HG02840 (cell line): ENCODE results near the gene ASTN2.
"Not testable (repeated sequence)": the region's sequence is repeated elsewhere in the genome, so short reads cannot be mapped to it uniquely, and the experiment has no call there.

Experiments used
- ATAC-seq: cut with Tn5 transposase; IDR thresholded peaks from one replicate; pipeline ENCODE4 v1.9.1; 2021; ENCODE audit warnings: mild to moderate bottlenecking, moderate library complexity, moderate number of reproducible peaks; ENCODE audit not compliant: unreplicated experiment, low FRiP score

Gene ASTN2

DNA sequence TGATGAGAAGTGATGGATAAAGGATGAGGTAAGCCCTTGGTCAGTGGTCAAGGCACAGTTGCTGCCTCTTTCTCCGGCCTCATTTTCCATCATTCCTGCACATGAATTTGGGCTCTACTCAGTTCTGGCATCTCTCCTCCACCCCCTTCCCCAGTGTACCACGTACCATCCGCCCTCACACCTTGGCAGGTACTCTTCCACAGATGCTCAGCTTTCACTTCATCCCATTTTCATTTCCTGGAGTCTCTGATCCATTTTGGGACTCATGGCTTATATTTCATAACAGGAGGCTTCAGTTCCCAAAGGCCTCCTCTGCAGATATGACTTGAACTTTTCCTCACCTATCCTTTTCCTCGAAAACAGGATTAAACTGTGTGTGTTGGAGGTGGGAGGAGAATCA lies 326.7 kb downstream of the ASTN2 start:
- ATAC-seq: no peak

DNA sequence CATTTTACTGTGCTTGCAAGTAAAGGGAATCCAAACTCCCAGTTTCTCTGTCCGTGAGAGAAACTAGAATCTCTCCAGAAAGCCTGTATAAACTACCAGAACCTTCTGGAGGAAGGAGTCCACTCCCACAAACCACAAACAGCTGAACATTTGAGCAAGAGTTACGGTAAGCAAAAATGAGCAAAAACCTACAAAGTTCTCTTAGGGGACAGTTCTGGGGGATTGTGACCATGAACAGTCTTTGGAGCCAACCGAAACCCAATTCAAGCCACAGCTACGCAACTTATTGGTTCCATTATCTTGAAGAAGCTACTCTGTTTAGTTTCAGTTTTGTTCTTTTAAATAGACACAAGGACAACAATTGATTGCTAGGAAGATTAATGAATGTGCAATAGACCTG lies 330.6 kb downstream of the ASTN2 start:
- ATAC-seq: no peak

GRCh38 chr9:117083559-117083958 lies 331.3 kb downstream of the ASTN2 start:
- ATAC-seq: no peak

GRCh38 chr9:117081641-117082317 lies 333.1 kb downstream of the ASTN2 start:
- ATAC-seq: no peak

- no peak for ATAC-seq
These were observed 334.0 kb downstream of the ASTN2 start for GRCh38 chr9:117080765-117081390.

DNA sequence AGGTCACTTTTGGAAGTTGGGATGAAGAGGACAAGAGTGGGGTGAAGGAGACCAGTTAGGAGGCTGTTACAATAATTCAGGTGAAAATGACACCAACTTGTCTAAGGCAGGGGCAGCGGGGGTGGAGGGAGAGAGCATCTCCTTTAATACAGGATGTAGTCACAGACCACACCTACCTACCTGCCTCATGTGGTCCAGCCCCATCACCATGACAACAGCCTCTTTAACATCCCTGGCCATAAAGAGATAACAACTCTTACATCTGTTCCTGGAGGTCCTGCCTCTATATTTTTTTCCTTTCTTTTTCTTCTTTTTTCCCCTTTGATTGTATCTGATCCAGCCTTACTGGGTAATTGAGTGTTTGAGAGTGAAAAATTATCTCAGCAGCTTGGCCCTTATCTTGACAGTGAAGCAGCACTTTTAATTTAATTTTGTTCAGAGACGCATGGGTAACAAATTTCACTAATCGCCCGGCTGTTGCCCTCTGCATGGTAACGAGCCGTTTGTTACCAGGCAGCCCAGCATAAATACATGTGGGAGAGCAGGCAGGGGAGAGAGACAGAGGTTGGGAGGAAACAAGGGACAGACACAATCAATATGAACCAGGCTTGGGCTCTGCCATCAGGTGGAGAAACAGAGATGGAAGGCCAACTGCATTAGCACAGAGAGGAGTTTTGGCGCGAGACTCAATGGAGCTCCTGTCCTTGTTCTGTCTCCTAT lies 338.1 kb downstream of the ASTN2 start:
- no peak for ATAC-seq

DNA sequence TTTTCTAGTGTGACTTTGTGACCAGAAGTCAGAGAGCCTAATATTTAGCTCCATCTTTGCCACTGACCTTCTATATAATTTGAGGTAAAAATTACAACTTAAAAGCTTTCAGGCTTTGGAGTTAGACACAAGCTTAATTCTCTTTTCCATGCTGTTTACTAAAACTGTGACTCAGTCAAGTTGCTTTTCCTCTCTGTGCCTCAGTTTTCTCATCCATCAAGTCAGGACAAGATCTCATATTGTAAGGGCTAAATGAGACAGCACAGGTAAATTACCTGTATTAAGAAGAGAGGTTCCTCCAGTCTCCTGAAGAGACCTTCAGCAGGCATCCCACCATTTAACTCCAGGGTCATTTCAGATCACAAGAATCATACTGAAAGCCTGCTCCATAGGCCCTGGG lies 339.2 kb downstream of the ASTN2 start:
- ATAC-seq: no peak

GRCh38 chr9:117074784-117075520 lies 339.9 kb downstream of the ASTN2 start:
- ATAC-seq: no peak

DNA sequence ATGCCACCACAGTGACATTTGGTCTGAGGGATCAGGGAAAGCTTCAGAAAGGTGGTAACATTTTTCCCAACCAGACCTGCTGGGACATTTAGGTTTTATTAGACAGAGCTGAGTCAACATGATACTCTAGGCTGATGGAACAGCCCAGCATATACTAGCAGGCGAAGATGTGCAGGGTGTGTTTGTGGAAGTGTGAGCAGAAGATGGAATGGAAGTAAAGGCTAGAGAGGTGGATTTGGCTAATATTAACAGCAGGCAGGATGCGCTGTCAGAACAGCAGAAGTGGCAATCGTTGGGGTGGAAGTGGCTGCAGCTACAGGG lies 340.6 kb downstream of the ASTN2 start:
- ATAC-seq: no peak

DNA sequence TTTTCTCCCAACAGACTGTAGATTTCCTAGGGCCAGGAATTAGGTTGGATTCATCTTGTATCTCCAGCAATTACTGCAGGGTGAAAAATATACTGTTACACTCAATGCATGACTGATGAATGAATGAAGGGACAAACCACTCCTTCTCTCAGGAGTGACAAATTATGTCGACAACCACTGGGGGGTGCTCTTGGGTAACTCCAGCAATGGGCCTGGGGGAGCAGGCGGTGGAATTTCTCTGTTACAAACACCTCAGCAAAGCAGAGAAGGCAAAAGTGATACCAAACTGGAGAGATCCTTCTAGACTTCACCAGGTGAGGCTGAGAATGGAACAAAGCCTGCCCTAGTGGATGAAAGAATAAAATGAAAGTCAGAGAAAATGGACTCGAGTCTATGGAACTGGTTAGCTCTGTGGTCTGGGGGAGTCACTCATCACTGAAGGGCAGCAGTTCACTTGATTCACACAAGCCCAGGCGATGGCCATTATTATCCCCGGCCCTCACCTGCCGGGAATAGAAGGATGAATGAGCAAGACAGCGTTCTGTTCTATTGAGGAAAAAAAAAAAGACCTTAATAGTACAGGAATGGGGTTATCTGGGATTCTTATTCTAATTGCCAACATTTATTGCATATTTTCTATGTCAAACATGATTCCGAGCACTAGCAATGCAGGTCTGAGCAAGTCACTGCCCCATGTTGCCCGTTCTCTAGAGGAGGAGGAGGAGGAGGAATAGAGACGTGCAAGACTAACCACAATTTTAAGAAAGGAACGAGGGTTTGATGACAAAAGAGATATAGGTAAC lies 341.1 kb downstream of the ASTN2 start:
- no peak for ATAC-seq

DNA sequence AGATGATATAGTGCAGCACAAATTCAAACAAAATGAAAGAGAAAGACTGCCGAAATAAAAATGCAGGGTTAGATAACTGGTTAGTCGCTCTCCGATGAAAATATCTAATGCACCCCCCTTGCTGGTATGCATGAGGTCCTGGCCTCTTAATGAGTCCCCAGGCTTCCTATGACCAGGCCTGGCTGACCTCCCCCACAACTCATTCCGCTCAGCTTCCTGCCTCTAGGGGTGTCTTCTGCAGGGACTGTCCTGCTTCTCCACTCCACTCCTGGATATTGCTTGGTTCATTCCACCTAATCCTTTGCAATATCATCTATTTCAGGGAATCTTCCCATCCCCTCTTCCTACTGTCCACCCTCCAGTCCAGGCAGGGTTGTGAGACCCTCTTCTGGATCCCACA lies 341.8 kb downstream of the ASTN2 start:
- no peak for ATAC-seq

DNA sequence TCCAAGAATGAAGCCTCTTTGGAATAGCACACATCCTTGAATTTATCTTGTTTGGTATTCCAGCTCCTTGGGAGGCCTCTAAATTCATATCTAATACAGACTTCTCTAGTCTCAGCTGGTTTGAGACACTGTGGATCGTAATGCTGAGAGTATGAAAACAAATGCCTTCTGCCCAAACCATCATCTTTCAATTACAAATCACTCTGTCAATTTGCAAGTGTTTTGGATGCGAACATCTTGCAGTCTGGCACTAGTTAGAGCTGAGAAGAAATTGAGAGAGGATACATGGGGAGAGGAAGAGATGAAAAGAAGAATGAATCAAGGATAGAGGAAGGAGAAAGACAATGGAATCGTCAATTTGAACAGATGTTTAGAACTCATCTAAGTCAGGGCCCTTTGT lies 342.6 kb downstream of the ASTN2 start:
- no peak for ATAC-seq

- not testable (repeated sequence) for ATAC-seq
These were observed 343.1 kb downstream of the ASTN2 start for GRCh38 chr9:117071673-117072207.

DNA sequence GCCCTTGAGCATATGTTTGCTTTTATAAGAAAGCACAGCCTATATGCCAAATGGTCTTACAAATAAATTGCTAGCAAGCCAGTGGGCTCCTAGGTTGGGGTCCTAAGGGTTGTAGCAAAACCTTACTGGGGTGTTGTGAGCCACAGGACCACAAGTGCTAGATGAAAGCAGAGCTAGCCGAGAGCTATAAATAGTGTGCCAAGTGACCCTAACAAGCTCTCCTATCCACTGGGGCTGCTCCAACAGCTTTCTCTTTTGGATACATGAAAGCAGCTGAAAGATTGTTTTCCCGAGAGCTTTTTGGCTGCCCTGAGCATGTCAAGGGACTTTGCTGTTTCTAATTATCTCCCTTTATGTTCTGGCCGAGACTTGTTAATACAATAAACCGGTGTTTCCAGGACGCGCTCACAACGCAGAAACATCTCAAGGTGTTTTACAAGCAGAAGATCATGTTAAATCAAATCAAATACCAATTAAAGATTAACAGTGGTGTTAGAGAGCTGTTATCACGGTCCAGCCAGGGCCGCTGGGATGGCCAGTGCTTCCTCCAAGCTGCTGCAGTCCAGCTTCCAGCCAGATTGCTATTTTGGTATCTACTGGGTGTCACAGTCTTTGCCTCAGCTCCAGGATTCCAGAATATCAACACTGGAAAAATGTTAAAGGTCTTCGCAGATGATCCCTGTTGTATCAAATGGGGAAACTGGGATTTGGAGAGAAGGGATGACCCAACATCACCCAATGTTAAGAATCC lies 351.0 kb downstream of the ASTN2 start:
- no peak for ATAC-seq

GRCh38 chr9:117060963-117061362 lies 353.9 kb downstream of the ASTN2 start:
- ATAC-seq: no peak

DNA sequence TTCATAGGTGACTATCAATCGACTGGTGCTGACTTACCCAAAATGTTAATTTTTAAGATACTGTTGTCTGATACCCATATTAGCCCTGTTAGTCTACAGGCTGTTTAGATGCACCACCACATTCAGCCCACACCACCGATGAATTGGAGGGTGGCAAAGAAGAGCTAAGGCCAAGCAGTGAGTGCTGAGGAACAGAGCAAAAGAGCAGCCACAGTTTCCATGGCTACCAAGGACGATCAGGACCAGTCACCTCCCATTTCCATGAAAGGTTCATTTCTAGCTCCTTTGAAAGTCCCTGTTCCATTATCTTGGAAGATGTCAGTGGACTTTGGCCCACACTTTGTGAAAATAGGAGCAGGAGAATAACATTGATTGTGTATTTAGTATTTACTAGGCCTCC lies 364.9 kb downstream of the ASTN2 start:
- ATAC-seq: no peak

GRCh38 chr9:117046666-117047327 lies 368.1 kb downstream of the ASTN2 start:
- ATAC-seq: no peak

DNA sequence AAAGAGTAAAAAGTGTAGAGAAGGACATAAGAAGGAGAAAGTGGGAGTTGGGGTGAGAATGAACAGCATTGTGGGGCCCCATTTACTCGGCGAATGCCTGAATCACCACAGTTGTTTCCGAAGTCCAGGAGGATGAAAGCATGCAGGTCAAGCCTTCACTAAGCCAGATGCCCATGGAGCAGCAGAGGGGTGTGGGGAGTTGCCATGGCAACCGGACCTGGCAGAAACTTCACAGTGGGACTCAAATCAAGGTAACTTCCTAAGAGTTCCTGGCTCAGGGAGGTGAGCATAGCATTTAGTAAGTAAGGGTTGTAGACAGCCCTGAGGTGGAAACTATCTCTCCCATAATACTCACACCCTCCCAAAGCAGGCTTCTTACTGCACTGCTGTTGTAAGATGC lies 370.6 kb downstream of the ASTN2 start:
- ATAC-seq: no peak

GRCh38 chr9:117043159-117043558 lies 371.7 kb downstream of the ASTN2 start:
- no peak for ATAC-seq
